GM19043 (cell line): ENCODE data around the gene SERPINB5.

Experiments
- ATAC-seq: cut with Tn5 transposase; IDR thresholded peaks from one replicate; pipeline ENCODE4 v1.9.1; 2021; ENCODE audit warnings: low read depth; ENCODE audit not compliant: unreplicated experiment

Gene SERPINB5

DNA sequence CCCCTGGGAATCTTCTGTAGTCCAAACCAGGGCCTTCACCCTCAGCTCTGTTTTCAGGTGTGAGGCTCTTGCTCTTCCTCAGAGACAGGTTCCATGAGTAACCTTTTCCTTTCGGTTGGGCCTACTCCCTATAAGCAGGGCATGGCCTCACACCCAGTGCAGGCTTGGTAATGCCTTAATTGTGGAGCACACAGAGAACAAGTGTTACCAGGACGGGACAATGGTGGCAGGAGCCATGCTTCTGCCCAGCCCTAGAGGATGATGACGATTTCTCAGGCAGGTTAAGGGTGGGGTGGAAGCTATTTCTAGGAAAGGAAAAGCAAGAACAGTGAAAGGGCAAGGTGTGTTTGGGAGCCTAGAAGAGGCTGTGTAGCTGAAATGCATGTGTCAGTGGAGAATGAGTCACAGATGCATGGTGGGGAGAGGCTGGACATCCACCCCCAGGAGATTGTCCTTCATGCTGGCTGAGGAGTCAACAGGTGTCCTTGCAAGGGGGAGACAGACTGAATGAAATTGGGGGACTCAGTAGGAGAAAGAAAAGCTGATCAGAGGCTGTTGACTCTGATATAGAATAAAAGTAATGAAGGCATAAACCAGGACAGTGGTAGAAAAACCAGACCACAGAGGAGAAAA is 43.4 kb downstream of the SERPINB5 start:
- no peak for ATAC-seq

DNA sequence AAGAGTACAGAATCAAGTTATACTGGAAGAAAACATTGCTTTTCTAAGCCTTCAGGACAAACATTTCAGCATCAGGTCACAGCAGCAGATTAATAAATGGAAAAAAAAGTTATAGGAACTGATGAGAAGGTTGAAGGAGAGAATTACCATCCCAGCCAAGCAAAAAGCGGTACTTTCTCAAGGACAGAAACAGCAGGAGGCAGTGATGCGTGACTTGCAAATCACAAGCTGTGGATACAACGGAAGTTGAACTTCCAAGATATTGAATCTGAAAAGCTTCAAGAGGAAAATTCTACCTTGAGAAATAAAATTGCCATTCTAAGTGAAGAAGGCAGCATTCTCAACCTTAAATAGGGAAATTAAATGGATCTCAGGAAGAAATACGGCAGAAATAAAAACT is 46.9 kb downstream of the SERPINB5 start:
- no peak for ATAC-seq

DNA sequence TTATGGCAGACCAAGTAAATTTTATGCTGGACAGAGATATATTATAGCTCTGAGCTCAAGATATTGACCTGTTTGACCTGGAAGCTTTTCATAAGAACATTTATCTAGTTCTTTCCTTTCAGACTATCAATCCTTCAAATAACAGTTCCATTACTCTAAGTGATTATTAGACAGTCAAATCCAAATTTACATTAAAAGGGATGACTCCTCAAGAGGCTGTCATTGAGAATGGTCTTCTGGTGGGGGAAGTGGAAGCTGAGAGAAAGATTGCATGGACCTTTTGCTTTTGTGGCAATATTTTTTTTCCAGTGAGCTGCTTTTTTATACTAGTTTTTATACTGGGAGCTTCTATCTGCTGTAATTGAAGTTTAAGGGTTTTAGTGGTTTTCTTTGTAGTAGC is 50.5 kb downstream of the SERPINB5 start:
- no peak for ATAC-seq

DNA sequence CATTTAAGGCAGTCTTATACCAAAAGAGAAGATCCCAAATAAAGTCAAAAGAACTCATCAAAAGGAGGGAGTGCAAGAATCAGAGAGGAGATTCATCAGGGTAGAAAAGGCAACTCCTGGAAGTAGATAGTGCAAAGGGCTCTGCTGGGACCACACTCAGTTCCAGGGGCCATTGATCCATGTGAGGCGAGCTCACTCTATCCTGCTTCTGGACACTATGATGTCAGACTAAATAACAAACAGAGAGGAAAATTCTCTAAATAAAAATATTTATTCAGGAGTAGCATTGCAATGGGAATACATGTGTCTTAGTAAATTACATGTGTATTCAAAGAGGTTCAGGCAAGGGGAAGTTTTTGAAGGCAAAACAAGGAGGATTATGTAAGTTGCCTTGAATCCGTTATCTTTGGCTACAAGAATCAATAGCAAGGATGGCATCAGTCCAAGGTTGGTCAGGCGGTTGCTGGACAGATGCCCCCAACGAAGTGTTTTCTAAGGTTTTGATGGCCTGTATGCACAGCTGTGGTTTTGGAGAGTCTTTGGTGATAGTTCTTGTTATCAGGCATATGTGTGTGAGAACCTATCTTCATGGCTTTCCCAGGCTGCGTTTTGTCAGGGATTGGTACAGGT is 52.2 kb downstream of the SERPINB5 start:
- ATAC-seq = no peak

DNA sequence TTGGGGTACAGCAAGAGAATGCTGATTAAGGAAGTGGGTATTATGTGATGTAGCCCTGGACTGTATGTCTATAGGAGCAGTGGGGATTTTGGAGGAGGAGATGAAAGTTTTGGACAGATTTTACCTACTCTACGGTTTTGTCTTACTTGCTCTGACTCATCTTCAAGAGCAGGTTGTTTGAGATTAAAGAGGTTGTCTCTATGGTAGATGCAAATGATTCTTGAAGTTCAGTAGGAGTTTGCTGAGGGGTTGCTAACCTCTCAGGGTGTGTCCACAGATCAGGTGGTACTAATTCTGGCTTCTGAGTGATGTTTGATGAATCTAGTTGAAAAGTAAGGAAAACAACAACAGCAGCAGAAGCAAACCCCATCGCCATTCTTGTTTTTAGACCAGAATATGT is 55.7 kb downstream of the SERPINB5 start:
- ATAC-seq = no peak

DNA sequence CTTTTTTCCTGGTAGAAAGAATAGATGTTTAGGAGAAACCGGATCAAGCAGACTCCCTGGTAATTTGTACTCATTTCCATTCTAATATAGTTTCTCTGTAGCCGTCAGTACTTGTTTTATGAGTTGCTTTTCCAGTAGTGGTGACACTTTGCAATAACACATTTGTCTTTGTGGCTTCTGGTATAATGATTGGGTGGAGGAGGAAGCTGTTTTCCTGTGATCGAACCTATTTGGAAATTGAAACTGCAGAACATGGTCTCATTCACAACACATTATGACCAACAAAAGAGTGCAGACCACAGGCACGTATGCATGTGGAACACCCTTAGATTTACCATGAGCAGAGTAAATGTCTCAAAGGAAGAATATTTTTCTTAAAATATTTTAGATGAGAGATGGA is 57.9 kb downstream of the SERPINB5 start:
- ATAC-seq = no peak

DNA sequence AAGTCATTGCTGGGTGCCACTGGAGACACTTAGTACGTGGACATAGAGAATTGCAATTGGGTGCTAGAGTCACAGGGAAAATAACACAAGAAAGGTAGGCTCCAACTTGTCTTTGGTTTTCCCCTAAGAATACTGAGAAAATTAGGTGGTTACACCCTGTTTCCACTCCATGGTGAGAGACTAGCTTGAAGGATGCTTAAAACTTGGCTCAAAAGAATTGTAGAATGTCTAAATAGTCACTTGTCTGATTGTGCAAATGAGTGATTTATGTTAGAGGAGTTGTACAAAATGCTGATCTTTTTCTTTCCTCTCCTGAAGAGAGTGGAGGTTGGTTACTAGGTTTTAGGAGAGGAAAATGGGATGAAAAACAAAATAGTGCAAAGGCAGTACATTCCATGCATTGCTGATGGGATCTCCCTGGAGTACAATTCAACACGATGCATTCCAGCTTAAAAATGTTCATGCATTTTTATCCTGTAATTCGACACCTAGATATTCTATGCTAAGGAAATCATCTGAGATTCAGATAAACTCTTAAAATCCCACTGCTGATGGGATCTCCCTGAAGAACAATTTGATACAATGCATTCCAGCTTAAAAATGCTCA is 63.2 kb downstream of the SERPINB5 start:
- ATAC-seq = no peak

DNA sequence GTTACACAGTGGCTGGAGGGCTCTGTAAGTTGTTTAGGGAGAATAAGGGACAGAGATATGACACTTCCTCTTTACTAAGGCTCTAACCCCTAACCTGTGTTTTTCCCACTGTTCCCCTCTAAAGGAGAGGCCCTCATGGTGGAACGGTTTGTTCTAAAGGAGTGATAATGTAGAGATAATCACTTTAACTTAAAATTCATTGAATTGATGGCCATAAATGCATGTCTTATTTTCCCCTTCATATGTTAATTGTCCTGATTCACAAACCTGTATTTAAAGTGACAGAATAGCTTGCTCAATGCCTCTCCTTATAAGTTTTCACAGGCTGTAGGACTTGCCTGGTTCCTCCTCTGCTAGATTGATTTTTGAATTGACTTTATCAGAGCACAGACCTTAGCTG is 65.3 kb downstream of the SERPINB5 start, which contains the start of gene SERPINB12:
TSS of gene SERPINB12 (plus strand) at position 301 of the 400 bp plus-strand sequence. CDS start 13,791 bp downstream, outside the sequence.
- ATAC-seq = no peak

DNA sequence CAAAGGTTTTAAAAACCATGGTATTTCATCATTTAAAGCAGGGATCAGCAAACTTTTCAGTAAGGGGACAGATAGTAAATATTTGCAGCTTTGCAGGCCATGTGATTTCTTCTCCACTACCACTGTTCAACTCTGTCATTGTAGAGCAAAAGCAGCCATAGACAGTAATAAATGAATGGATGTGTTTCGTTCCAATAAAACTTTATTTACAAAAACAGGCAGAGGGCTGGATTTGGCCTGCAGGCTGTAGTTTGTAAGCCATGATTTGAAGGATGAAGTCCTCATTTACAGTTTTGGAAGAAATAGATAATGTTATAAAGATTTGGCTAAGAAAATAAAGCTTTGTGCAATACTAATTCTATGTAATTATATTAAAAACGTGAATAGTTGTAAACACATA is 67.3 kb downstream of the SERPINB5 start:
- ATAC-seq = no peak

DNA sequence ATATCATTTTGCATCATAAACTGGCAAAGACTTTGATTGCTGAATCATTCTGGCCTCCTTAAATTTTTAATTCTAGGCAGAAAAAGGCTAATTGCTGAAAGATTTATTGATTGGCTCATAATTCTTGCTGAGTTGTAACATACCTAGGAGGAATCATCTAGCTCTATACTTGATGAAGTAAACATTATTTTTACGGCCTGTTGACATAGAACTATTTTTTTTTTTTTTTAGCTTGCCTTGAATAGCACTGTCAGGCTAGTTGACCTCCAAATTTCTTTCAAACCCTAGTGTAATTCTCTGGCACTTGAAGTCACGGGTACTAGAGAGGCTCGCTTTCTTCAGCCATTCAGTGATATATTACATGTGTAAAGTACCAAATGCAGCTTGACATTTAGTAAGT is 68.2 kb downstream of the SERPINB5 start:
- ATAC-seq = no peak

DNA sequence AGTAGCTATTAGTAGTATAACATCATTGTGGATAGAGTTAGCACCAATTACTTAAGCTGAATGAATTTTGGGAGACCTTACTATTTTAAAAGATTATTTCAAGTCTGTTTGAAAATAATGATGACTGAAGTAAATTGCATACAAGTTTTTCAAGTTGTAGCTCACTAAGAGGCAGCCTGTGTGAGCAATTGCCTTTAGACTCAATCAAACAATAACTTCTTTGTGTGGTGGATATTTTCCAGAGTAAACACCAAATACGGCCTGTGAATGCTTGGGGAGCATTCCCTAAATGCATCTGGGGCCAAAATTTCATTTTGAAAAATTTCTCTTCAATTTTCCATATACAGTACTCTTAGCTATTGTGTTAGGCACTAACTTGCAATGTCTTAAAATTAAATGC is 73.3 kb downstream of the SERPINB5 start:
- no peak for ATAC-seq

DNA sequence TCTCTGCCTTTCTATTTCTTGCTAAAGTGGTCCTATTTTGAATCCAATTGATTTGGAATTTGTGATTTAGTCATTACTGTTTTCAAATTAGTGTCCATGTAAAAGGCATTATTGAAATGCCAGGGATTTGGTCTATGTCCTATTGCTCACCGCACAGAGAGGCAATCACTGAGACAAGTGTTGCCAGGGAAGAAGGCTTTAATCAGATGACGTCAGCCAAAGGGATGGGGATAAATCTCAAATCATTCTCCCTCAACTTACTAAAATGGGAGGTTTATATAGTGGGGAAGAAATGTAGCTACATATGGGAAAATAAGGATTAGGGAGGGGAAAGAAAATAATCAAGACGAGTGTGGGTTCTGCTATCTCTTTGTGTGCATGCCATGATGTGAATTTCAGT is 75.0 kb downstream of the SERPINB5 start:
- no peak for ATAC-seq

DNA sequence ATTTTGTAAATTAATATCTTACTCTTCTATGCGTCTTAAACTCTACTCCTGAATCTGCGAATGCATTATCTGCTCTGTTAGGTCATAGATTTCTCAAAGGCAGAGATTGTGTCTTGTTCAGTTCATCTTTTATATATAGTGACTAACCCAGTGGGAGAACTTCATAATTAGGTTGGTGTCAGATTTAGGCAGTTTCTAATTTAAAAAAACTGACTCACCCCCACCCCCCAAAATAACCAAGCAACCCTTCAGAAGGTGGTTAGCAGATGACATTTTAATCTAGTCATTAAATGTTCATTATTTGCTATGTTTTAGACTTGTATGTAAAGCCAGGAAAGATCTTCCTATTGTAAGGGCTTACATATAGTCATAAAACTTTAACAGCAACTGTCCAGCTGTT is 75.8 kb downstream of the SERPINB5 start:
- ATAC-seq = no peak

DNA sequence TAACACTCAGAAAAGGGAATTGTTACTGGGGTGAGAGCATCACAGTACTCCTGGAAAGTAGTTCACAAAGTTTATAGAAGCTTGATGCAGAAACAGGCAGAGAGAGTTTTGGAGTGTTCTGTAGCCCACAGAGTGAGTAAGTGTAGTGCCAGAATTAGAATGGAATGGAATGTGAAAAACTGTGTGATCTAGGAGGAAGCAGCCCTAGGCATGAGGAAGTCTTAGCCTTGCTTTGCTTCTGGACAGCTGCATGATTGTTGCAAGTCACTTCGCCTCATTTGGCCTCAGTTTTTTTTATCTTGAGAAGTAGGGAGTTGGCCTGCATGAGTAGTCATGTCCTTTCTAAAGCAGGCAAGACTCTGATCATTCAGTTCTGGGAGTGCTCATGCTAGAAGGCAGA is 76.3 kb downstream of the SERPINB5 start:
- no peak for ATAC-seq
